Esophagus muscularis mucosa (tissue), 4 donors: Measurements from ENCODE around the gene GTF2F2.

ENCODE experiments used
- CTCF ChIP-seq, 3 experiments: fragments of 200-600 bp in 2 of 3; fragments of 450-650 bp in 1 of 3; sonication (generic) in 2 of 3; IDR thresholded peaks; one replicate each; pipeline ENCODE4 v1.5.1; 2017 to 2019; ENCODE audit warnings: antibody characterized with exemption in 3 of 3, mild to moderate bottlenecking in 2 of 3, moderate library complexity in 1 of 3
- EP300 ChIP-seq: sonication (generic); formaldehyde crosslinking; IDR thresholded peaks from one replicate; pipeline ENCODE4 v1.6.1; 2017; ENCODE audit warnings: antibody characterized with exemption
- POLR2A ChIP-seq: fragments of 450-650 bp; IDR thresholded peaks from one replicate; pipeline ENCODE4 v1.6.1; 2017; ENCODE audit warnings: antibody characterized with exemption, moderate library complexity, mild to moderate bottlenecking, low read depth
- POLR2AphosphoS5 ChIP-seq, 2 donors: sonication (generic); formaldehyde crosslinking; IDR thresholded peaks; one replicate each; pipeline ENCODE4 v1.6.1; 2017; ENCODE audit warnings: antibody characterized with exemption in 2 of 2

GRCh38 chr13:45195421-45195820 is 75.1 kb downstream of the GTF2F2 start:
- TF ChIP-seq CTCF (IDR thresholded peaks at IDR 0.05) = no peak
- TF ChIP-seq POLR2A = no peak
- TF ChIP-seq POLR2AphosphoS5 (IDR thresholded peaks at IDR 0.05) = no peak
- TF ChIP-seq EP300 = no peak
